GM23338 (cell line): ENCODE results near the gene MICAL3.
A peak's percentile ranks its signal among the peaks of the same experiment; 100 is the strongest.

ENCODE experiments used
- CREB1 ChIP-seq: fragments of 250-450 bp; sonication (Bioruptor Pico); IDR thresholded peaks from 2 replicates; pipeline ENCODE4 v1.5.0; 2020; ENCODE audit warnings: low read depth, mild to moderate bottlenecking, moderate library complexity
- CTCF ChIP-seq, 2 experiments: fragments of 200-600 bp in 1 of 2; sonication (generic) in 1 of 2; conservative IDR thresholded peaks; 2 replicates each; pipeline versions ENCODE4 v1.5.1 to v1.6.1; 2016 to 2017; ENCODE audit warnings: antibody characterized with exemption in 2 of 2, low read depth in 2 of 2, mild to moderate bottlenecking in 2 of 2, moderate library complexity in 1 of 2
- EZH2 ChIP-seq: fragments of 200-600 bp; sonication (generic); IDR thresholded peaks from one replicate; pipeline ENCODE4 v1.8.0; 2017; ENCODE audit warnings: antibody characterized with exemption, mild to moderate bottlenecking, low read depth; ENCODE audit not compliant: unreplicated experiment
- EZH2phosphoT487 ChIP-seq: fragments of 200-600 bp; sonication (generic); IDR thresholded peaks from one replicate; pipeline ENCODE4 v1.8.1; 2018; ENCODE audit warnings: antibody characterized with exemption; ENCODE audit not compliant: unreplicated experiment
- NANOG ChIP-seq: IDR thresholded peaks from 2 replicates; pipeline ENCODE4 v1.6.1; 2016; ENCODE audit warnings: antibody characterized with exemption, borderline replicate concordance
- POLR2AphosphoS5 ChIP-seq: IDR thresholded peaks from 2 replicates; pipeline ENCODE4 v1.6.1; 2016; ENCODE audit warnings: antibody characterized with exemption, low read depth
- REST ChIP-seq: IDR thresholded peaks from one replicate; pipeline ENCODE4 v1.6.1; 2018; ENCODE audit warnings: antibody characterized with exemption; ENCODE audit not compliant: unreplicated experiment
- ZNF114 ChIP-seq: fragments of 250-450 bp; sonication (Bioruptor Pico); IDR thresholded peaks from 2 replicates; pipeline ENCODE4 v1.5.0; 2020; ENCODE audit warnings: mild to moderate bottlenecking, moderate library complexity

- TF ChIP-seq CTCF (conservative IDR thresholded peaks at IDR 0.05; ENCODE audit: low read depth in 2 of 2) (0 out of 4 replicates have a peak, but pooled peaks of 1 of the 2 experiments have one; percentile 1), EZH2 (no peak), EZH2phosphoT487 (no peak), NANOG (no peak), POLR2AphosphoS5 (no peak), ZNF114 (CRISPR knock-in tag) (no peak), REST (no peak), CREB1 (CRISPR knock-in tag) (no peak)
These were observed 233.2 kb downstream of the MICAL3 start for GRCh38 chr22:17791196-17791595.
